LNCaP clone FGC (cell line): Measurements from ENCODE around the gene CEP83.
"Not testable (repeated sequence)": the region's sequence is repeated elsewhere in the genome, so short reads cannot be mapped to it uniquely, and the experiment has no call there.

ENCODE experiments used
- DNase-seq: peaks from one replicate; pipeline ENCODE4 v3.0.0-alpha.2; 2011; ENCODE audit warnings: low read depth
- H3K4me3 ChIP-seq: 2 replicates; pipeline ENCODE4 v1.5.1; 2011; ENCODE audit warnings: mild to moderate bottlenecking, low read depth, low read length, control low read depth
- CTCF ChIP-seq: IDR thresholded peaks from 2 replicates; pipeline ENCODE4 v1.5.1; 2012; ENCODE audit warnings: mild to moderate bottlenecking; ENCODE audit not compliant: control insufficient read depth, insufficient read depth; ENCODE audit errors: extremely low read depth

CEP83 gene

GRCh38 chr12:94434171-94434570 lies 25.5 kb downstream of the CEP83 start:
- TF ChIP-seq CTCF: no peak
- DNase-seq: no peak
- H3K4me3 ChIP-seq: no peak overlapping the region

- no peak for DNase-seq
- H3K4me3 ChIP-seq: no peak overlapping the region
- TF ChIP-seq CTCF: no peak
Observed at GRCh38 chr12:94433744-94434143, 25.9 kb downstream of the CEP83 start.

- no peak overlapping the region for H3K4me3 ChIP-seq
- no peak for DNase-seq
- TF ChIP-seq CTCF: no peak
Observed at GRCh38 chr12:94430304-94430703, 29.4 kb downstream of the CEP83 start.

- TF ChIP-seq CTCF: no peak
- no peak overlapping the region for H3K4me3 ChIP-seq
- DNase-seq: no peak
Observed at GRCh38 chr12:94429633-94430032, 30.0 kb downstream of the CEP83 start.

GRCh38 chr12:94429191-94429590 lies 30.5 kb downstream of the CEP83 start:
- no peak for TF ChIP-seq CTCF
- DNase-seq: no peak
- H3K4me3 ChIP-seq: no peak overlapping the region

GRCh38 chr12:94427501-94428381 lies 31.9 kb downstream of the CEP83 start:
- H3K4me3 ChIP-seq: no peak overlapping the region
- TF ChIP-seq CTCF: no peak
- no peak for DNase-seq

GRCh38 chr12:94426049-94426448 lies 33.6 kb downstream of the CEP83 start:
- TF ChIP-seq CTCF: no peak
- H3K4me3 ChIP-seq: no peak overlapping the region
- DNase-seq: no peak

GRCh38 chr12:94424830-94425229 lies 34.8 kb downstream of the CEP83 start:
- H3K4me3 ChIP-seq: peak overlapping the region; percentile 37; the same call in 1 of the 2 replicates
- not testable (repeated sequence) for DNase-seq
